ENCODE data around the gene BRD3OS. TPM values are rescaled to one million over a fixed set of nuclear protein-coding genes. Genes with fewer than 3 reads are reported as not detected.

BRD3OS gene
- polyA plus RNA-seq, 3 donors, result 22.4 to 22.8 (median 22.6) TPM

DNA sequence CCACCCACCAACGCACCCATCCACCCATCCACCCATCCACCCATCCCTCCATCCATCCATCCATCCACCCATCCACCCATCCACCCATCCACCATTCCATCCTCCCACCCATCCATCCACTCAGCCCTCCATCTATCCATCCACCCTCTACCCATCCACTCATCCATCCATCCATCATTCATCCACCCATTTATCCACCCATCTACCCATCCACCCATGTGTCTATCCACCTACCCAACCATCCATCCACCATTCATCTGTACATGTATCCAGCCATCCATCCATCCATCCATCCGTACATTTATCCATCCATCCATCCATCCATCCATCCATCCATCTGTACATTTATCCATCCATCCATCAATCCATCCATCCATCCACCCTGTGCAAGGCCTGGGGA, 22.0 kb upstream of the BRD3OS start:
- DNase-seq (ENCODE audit: low read depth in 3 of 3, low spot score in 2 of 3), result no peak

GRCh38 chr9:134004131-134004873, 21.0 kb upstream of the BRD3OS start:
- DNase-seq (ENCODE audit: low read depth in 3 of 3, low spot score in 2 of 3), result no peak

- no peak for DNase-seq (ENCODE audit: low read depth in 3 of 3, low spot score in 2 of 3)
Measured at GRCh38 chr9:134004881-134005280, 20.4 kb upstream of the BRD3OS start.

- no peak for DNase-seq (ENCODE audit: low read depth in 3 of 3, low spot score in 2 of 3)
Measured at GRCh38 chr9:134005381-134005780, 19.9 kb upstream of the BRD3OS start.

DNA sequence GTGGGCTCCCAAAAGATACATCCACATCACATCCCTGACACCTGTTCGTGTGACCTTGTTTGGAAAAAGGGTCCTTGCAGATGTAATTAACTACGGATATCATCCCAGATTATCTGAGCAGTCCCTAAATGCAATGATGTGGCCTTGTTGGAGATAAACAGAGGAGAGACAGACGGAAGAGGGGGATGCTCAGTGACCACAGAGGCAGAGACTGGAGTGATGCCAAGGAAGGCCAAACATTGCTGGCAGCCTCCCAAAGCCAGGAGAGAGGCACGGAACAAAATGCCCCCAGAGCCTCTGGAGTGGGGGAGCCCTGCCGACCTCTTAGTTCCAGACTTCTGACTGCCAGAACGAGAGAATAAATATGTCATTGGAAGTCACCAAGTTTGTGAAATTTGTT, 18.1 kb upstream of the BRD3OS start:
- DNase-seq (ENCODE audit: low read depth in 3 of 3, low spot score in 2 of 3), result no peak

GRCh38 chr9:134007571-134007970, 17.7 kb upstream of the BRD3OS start:
- DNase-seq (ENCODE audit: low read depth in 3 of 3, low spot score in 2 of 3), result no peak

GRCh38 chr9:134010310-134011173, 14.7 kb upstream of the BRD3OS start:
- no peak for DNase-seq (ENCODE audit: low read depth in 3 of 3, low spot score in 2 of 3)

- DNase-seq (ENCODE audit: low read depth in 3 of 3, low spot score in 2 of 3), result no peak
Measured at GRCh38 chr9:134011401-134011800, 13.9 kb upstream of the BRD3OS start.

DNA sequence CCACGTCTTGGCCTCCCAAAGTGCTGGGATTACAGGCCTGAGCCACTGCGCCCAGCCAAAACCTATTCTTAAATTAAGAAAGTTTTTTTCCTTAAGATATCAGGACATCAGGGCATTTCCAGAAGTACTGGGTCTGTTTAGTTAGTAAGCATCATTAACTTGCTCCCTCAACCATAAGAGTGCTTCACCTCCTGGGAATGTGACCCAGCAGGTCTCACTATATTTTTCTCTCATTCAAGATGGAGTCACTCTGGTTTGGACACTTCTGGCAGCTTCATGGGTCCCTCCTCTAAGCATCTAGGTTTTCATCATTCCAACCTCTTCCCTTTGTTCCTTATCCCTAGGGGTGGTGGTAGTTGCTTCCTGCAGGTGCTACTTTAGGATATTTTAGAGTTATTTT, 10.3 kb upstream of the BRD3OS start:
- no peak for DNase-seq (ENCODE audit: low read depth in 3 of 3, low spot score in 2 of 3)

DNA sequence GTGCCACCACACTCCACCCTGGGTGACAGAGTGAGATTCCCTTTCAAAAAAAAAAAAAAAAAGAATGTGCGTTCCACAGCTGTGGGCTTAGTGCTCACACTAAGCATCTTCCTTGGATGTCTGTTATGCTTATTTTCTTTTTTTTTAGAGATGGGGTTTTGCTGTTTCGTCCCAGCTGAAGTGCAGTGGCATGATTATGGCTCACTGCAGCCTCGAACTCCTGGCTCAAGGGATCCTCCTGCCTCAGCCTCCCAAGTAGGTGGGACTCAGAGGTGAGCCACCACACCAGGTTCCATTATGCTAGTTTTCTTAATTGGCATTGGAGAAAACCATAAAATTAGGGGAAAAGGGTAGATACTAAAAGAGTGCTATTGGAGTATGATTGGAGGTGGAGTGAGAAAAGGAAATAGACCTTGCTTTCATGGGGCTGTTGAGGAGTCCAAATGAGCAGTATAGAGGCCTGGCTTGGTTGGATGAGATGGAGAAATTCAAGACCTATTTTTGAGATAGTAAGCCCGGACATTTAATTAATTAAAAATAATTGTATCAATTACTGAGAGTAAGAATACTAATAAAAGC, 978 bp upstream of the BRD3OS start:
- DNase-seq (ENCODE audit: low read depth in 3 of 3, low spot score in 2 of 3), result no peak

- DNase-seq (ENCODE audit: low read depth in 3 of 3, low spot score in 2 of 3), result peak in 2 of 3 donors; percentile 16 to 29
Measured at GRCh38 chr9:134025606-134026541, 593 bp downstream of the BRD3OS start.

DNA sequence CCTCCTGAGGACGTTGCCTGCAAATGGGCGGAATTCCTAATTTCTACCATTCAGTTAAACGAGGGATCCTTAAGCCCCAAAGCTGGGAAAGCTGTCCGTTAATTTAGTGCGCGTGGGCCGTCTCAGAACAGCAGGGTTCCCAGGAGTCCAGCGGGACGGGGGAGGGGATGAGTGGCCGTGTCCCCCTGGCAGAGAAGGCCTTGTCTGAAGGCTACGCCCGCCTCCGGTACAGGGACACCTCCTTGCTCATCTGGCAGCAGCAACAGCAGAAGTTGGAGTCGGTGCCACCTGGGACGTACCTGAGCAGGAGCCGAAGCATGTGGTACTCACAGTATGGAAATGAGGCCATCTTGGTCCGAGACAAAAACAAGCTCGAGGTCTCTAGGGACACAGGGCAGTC, 1.3 kb downstream of the BRD3OS start:
- no peak for DNase-seq (ENCODE audit: low read depth in 3 of 3, low spot score in 2 of 3)

DNA sequence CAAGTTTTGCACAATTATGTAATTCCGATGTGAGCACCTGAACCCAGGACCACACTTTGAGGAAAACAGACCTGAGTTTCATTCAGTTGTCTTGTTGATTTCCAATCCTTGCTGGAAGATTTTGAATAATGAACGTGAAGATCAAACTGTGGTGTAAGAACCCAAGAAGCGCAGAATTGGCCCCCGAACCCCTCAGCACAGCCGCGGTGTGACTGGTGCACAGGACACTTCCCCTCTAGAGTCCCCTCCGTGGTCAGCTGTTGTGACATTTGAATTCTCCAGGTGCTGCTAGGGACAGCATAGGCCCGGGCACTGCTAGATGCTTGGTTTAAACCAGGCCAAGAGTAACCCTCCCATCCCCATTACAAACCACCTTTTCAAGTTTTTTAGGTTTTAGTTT, 1.7 kb downstream of the BRD3OS start:
- DNase-seq (ENCODE audit: low read depth in 3 of 3, low spot score in 2 of 3), result no peak

- DNase-seq (ENCODE audit: low read depth in 3 of 3, low spot score in 2 of 3), result no peak
Measured at GRCh38 chr9:134027561-134027960, 2.3 kb downstream of the BRD3OS start.

- no peak for DNase-seq (ENCODE audit: low read depth in 3 of 3, low spot score in 2 of 3)
Measured at GRCh38 chr9:134028076-134028475, 2.8 kb downstream of the BRD3OS start.

- no peak for DNase-seq (ENCODE audit: low read depth in 3 of 3, low spot score in 2 of 3)
Measured at GRCh38 chr9:134028575-134029247, 3.4 kb downstream of the BRD3OS start.

DNA sequence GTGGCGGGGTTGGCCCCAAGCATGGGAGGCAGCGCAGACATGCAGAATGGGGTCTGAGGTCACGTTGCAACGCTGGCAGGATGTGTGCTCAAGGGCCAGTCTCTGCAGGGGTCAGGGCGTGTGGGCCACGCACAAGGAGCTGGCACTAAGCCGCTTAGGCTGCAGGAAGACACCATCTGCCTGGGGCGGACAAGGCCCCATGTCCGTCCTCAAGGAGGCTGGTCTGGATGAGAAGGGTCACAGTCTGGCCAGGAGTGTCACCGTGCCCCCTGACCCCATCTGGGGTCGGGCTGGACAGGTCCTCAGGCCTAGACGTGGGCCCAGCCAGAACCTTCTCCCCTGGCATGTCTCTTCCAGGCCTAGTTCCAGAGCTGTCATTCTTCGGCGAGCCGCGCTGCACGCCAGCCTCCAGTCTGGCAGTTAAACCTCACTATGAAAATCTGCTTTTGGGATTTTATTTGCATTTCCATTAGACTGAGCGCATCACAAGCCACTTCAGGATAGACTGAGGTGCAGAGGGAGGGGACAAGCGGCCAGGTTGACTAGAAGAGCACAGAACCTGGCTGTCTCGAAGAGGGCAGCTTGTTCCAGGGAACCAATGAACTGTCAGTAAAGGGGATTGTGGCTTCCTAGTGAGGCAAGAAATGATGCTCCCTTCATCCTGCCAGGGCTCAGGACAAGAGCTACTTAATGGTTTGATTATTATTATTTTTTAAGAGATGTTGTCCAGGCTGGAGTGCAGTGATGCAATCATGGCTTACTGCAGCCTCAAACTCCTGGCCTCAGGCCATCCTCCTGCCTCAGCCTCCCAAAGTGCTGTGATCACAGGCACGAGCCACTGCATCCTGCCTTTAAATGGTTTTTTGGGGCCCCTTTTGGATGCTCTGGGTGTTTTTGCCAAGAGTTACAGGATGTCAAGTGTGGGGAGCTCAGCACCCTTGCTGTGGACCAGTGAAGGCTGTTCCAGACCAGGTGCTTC, 4.3 kb downstream of the BRD3OS start:
- DNase-seq (ENCODE audit: low read depth in 3 of 3, low spot score in 2 of 3), result no peak

DNA sequence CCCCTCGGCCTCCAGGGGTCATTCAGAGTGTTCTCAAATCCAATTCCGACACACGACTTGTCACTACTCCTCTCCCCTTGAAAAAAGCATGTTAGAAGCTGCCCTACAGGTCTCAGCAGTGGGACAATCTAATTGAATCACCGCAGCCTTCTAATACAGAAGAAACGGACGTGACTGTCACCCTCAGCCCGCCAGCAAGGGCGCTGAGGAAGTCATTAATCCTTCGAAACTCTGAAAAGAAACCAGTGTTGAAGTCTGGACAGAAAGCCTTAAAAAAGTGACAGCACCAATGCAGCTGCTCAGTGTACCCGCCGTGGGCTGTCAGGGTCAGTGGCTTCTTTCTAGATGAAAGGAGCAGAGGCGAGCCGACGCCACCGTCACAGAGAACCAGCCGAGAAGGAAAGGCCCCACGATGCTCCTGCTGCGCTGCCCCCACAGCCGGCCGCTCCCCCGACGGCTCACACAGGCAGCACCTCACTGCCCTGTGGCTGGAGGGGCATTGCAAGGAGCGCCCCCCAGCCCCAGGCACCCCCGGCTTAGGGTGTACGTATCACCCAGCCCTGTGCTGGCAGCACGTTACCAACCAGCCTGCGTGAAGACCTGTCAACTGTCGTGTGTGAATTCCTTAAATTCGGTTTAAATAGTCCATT, 5.7 kb downstream of the BRD3OS start:
- DNase-seq (ENCODE audit: low read depth in 3 of 3, low spot score in 2 of 3), result no peak

Data from right renal cortex interstitium (tissue), 3 donors.